ENCODE data around the gene RASGRF1.

The RASGRF1 gene

DNA sequence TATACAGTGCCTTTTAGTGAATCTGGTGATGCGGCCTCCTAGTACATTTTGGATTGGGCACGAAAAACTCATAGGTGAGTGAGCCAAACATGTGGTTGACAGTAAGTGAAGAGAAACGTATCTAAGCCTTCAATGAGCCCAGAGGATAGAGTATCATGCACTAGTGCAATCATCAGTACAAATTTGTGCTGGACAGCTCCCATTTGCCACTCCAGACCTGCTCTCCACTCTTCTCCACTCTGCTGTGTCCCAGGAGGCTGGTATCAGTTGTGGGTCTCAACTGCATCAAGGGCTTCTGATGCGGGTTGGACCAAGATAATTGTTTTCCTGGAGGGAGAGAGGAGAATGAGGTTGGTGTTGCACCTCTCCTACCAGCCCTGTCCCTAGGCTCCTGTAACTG, 9.1 kb upstream of the RASGRF1 start:
- DNase-seq: no peak

DNA sequence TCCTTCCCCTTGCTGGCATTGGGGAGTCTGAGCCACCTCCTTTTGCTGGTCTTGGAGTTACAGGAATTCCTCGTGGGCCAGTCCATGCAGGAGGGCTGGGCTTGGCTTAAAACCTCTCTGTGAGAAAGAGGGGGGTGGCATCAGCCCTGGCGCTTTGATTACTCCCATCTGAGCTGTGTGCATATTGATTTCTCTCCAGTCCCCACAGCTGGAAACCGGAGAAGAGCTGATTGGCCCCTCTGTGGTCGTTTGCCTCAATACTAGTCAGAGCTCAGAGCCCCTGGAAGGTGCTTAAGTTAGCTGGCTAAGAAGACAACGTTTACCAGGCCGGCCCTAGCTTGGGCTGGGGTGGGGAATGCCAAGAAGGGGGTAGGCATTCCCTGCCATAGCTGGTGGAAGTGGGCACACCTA, 4.0 kb upstream of the RASGRF1 start:
- DNase-seq: no peak

DNA sequence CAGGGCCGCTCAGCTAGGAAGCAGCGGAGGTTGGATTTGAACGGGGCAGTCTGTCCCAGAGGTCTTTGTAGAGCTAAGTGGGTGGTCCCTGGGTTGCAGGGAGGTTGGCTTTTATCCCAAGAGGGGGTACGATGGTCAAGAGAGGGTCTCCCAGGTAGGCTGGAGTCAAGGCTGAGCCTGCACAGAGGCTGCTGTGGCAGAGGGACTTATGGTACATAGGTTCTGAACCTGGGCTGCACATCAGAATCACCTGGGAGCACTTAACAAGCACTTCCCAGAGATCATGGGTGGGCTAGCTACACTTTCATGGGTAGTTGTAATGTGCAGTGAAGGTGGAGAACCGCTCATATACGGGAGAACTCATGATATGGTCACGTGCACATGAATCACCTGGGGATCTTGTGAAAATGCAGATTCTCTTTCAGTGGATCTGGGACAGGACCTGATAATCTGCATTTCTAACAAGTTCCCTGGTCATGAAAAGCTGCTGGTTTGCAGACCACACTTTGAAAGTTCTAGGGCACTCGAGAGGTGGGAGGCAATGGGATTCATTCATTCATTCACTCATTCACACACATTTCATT, 2.9 kb upstream of the RASGRF1 start:
- DNase-seq: no peak

DNA sequence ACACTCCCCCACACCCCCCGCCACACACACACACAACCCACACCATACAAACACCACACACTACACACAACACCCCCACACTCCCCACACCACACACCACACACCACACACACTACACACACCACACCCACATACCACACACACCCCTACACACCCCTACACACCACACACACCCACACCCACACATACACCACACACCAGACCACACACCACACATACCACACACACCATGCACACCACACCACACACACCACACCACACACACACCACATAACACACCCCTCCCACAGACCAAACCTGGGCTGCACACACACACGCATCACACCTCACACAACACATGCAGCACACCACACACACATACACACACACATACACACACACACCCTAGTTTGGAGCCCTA, 1.8 kb upstream of the RASGRF1 start:
- no peak for DNase-seq

DNA sequence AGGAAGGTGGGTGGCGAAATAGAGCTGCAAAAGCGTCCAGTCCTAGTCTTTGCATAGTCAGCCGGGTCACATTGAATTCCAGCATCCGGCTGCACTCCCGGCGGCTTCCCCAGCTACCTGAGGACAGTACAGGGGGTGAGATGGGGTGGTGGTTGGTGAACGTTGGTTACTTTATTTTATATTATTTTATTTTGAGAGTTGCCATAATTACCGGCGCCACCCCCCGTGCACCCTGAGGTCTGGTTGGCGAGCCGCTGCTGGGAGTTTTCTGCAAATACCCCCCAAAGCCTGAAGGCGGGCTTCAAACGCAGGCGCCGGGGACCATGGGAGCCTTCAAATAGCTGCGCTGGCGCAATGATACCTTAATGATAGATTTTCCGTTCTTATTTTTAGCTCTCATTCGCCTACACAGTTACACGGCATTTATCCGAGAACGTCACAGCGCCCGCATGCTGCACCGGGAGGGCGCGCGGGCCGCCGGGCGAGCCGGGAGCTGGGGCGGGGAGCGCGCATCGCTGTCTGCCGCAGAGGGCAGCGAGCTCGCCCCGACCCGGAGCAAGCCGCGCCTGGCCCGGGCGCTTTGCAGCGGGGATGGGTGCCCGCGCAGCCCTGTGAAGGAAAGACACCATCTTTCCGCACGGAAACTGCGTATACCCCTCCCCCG, 756 bp upstream of the RASGRF1 start:
- DNase-seq: peak; percentile 30

DNA sequence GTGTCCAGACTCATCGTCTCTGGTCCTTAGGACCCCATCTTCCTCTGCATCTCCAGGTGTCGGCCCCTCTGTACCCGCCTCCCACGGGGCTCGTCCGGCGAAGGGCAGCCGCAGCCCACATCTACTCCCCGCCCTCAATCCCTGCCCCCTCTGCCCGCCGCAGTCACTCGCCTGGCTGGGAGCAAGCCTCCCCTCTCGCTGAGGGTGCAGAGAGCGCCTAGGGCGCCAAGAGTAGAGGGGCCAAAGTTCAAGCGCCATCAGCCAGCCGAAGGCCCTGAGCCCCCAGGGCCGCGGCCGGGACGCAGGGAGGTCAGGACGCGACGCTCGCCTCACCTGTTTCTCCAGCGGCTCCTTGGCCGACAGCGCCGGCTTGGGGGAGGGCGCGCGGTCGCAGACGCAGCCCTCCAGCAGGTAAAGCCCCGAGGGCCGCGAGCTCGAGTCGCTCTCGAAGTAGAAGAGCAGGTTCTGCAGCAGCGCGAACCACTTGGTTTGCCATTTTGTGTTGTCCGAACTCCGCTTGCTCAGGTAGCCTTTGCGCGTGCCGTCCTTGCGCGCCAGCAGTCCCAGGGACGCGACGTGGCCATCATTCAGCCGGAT, 592 bp downstream of the RASGRF1 start:
- DNase-seq: no peak

DNA sequence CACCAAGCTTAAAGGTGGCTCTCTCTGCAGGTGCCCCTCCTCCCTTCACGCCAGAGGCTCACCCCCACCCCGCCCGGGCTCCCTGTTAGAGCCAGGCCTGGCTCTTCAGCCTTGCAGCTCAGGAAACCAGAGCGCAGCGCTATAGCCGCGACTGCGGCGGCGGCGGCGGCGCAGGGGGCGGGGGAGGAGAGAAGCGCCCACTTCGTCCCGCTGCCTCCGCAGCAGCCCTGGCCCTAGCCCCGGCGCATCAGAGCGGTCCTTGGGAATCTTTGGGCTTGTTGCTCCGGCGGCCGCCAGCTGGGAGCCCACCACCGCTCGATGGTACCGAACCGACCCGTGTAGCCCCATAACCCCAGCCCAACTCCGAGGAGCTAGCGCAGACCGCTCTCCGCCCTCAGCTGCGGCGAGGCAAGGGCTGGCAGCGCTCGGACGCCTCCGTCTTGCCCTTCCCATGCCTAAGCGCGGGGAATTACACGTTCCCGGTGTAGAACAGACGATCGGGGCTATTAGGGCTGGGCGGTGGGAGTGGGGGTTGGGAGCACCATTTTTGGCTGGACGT, 1.2 kb downstream of the RASGRF1 start:
- peak; percentile 14 for DNase-seq

DNA sequence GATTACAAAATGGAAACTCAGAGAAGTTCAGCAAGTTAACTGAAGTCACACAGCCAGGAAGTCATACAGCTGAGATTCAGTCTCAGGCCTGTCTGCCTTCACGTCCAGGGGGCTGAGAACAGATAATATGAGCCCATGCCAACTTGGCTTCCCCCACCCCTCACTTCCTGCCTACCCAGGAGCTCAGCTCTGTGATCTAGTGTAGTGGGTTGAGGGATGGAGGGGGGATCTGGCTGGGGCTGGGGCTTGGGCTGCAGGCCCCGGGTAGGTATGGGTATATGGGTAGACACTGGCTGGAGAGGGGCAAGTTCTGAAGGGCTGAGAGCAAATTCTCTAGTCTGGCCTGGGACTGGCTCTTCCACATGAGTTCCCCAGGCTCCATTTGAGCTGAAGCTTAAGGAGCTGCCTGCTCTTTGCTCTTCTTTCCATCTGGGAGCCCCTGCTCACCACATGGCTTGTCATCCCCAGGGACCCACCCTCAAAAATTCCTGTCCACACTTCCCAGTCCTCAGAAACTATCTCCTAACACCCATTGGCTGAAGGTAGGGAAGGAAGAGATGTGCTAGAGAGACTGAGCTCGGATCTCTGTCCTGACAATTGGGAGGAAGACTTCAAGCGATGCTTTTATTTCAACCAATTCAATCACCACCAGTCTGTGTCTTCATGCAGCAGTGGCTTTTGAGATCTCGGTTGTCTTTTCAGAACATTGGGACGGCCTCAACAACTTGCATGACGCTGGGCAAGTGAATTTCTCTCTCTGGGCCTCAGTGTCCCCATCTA, 2.0 kb downstream of the RASGRF1 start:
- peak; percentile 7 for DNase-seq

DNA sequence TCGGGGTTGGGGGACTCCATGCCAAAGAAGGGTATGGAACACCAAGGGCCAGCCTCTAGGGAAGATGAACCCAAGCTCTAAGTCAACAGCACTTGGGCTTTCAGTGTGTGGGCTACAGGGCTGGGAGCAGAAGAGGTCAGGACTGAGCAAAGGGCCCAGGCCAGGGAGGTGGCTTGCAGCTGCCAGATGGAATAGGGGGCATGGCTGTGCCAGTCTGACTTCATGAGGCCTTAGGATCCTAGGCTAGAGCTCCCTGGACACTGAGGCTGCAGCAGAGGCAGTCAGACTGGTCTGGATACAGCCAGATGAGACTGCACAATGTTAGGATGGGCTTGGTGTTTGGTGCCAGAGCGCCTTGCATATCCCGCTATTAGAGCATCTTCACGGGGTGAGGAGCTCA, 3.8 kb downstream of the RASGRF1 start:
- DNase-seq: peak; percentile 5

DNA sequence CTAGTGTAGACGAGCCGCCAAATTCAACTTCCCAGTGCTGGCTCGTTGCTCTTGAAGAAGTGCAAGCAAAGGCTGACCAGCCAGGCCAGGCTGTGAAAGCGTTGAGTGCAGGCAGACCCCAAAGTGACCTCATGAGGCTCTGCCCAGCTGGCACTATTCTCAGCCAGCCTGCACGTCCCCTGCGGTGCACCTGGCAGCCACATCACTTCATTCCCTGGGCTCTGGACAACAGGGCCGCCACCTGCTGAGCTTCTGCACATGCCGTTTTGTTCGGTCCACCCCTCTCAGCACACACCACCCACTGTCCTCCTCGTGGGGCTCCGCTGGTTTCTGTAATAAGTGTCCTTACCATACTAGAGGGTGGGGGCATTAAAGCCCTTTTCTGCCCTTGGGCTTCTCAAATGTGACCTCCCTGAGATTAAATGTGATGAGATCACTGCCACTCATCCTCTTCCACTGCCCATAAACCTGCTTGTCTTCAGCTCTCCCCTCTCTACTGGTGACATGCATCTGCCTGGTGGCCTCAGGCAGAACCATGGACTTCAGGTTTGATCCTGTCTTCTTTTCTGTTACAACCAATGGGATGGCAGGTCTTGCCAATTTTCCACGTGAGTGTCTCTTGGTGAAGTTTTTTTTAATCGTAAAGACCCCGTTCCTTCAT, 6.1 kb downstream of the RASGRF1 start:
- peak; percentile 25 for DNase-seq

DNA sequence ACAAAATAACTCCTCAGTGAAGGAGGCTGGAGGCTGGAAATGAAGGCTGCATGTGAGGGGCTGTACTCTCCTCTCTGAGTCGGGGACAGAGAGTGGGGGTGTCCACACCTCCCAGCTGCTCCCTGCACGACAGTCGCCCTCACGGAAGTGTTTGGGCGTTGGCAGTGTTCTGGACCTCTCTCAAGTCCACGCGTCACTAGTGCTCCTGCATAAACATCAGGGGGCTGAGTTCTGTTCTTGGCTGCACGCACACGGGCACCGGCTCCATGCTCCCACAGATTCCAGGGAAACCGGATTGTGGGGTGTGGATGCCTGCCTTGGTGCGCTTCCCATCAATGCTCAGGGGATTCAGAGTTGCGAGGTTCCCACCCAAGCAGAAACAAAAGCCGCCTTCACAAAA, 7.4 kb downstream of the RASGRF1 start:
- no peak for DNase-seq

DNA sequence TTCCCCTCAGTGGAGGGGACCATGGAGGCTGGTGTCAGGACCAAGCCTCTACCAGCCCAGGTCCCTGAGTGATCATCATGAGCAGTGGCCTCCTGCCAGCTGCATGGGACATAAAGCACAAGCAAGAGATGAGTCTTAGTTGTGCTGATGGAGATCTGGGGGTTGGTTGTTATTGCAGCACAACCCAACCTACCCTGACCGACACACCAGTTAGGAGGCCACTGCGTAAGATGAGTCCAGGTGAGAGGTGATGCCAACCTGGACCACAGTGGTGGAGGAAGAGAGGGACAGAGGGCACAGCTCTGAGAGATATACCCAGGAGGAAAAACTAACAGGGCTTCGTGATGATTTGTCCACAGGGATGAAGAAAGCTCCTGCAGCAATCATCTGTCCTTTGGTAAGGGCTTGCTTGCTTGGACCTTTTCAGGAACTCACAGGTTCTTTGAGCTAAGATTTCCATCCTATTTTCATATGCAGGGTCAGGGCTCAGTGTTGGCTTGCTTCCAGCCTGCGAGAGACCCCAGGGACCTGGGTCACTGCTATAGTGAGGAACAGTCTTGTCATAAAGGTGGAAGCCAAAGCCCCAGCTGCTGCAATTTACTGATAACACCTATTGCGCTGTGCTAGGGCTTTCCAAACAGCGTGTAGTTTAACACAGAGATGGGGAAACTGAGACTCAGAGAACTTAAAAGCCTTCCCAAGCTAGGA, 8.1 kb downstream of the RASGRF1 start:
- no peak for DNase-seq

DNA sequence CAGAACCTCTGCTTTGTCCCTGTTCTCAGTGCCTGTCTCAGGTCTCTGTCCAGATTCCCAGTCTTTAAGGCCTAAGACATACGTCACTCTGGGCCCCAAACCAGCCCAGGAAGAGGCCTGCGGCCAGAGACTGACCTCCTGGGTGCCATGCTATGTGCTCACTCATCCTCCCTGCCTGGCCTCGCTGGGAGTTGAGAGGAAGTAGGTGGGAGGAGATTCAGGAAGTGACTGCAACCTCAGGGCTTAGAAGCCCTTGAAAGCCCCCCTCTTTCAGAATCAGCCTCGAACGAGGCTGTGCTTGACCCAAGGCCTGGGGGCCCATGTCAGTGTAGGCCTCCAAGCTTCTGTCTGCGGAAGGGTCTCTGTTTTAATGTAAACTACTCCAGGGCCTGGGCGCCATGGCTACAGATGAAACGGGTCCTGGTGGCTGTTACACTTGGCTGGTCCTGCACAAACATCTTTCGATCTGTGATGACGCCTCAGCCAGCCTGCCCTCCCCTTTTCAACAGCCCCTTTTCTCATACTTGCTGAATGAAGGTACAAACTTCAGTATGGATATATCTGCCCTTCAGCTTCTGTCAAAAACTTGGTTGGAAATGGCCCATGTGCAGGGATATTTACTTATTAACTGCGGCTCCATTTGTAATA, 11.7 kb downstream of the RASGRF1 start:
- DNase-seq: no peak

DNA sequence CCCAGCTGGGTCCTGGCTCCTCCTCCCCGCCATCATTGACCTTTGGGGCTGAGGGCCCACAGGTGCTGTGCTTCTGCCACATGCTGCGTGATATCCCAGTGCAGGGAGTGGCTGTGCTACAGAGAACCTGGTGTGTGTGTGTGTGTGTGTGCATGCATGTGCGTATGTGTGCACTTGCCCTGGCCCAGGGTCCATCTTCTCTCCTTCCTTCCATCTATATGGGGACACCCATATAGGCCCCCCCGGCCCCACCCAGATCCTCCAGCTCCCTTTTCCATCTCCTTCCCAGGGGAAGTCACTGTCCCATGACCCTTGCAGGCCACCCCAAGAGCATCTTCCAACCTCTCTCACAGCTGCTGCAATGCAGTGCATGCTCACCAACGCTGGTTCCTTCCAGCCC, 12.6 kb downstream of the RASGRF1 start:
- no peak for DNase-seq

DNA sequence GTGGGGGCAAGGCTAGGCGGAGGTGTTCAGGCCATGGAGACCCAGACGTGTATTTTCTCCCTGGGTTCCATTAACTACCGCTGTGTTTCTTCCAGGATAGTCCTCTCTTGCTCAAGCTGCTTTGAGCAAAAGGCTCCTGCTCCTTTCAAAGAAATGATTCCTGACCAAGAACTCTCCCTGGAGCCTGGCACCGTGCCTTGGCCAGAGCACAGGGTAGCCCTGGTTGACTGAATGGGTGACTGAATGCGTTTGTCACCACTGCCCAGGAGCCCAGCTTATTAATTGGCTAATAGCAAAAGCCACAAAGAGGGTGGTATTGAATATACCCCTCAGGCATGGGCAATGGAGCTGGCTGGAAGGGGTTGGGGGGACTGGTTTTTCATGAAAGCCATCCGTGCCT, 13.9 kb downstream of the RASGRF1 start:
- no peak for DNase-seq

DNA sequence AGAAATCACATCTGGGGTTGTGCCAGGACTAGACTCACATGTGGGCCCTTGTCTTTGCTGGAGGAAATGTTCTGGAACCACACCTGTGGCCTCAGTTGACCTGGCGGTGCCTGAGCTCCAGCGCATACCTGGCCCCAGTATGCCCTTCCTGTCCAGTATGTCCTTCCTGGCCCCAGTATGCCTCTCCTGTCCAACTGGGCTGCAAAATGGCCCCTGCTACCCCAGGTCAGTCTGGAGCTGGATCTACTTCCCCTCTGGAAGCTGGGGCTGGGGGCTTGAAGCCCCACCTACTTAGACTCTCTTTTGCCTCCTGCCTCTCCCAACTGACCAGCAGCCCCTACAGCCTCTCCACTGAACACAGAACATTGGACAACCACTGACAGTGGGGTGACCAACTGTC, 15.3 kb downstream of the RASGRF1 start:
- no peak for DNase-seq

DNA sequence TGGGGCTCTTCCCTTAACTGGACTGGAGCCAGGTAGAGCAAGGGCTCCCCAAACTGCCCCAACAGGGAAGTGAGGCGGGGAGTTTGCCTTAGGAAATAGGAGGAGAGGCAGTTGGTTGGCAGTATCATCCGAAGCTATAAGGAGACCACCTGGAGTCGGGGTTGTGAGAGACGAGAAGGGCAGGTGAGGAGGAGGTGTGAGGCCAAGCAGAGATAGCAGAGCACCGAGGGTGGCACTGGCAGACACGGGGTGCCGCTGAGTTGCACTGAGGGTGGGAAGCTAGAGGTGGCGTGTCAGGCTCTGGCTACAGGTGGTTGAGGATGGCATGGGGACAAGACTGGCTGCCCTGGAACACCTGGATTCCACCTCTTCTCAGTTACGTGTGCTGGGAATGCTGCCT, 17.2 kb downstream of the RASGRF1 start:
- DNase-seq: no peak

DNA sequence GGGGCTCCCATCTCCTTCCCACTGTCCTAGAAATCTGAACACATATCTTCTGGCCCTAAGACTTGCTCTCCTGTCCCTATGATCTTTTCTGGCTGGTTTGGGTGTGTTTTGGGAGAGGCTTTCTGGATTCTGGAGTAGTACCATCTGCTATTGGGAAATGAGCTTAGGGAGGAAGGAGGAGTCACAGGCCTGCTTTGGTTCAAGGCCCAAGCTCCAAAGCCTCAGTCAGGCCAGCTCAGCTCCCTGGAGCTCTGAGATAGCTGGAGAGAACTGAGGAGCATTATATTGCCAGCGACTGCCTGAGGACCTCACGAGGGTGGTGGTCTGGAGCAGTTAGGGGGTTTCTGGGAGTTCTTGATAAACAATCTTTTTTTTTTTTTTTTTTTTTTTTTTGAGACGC, 18.7 kb downstream of the RASGRF1 start:
- DNase-seq: peak; percentile 44

DNA sequence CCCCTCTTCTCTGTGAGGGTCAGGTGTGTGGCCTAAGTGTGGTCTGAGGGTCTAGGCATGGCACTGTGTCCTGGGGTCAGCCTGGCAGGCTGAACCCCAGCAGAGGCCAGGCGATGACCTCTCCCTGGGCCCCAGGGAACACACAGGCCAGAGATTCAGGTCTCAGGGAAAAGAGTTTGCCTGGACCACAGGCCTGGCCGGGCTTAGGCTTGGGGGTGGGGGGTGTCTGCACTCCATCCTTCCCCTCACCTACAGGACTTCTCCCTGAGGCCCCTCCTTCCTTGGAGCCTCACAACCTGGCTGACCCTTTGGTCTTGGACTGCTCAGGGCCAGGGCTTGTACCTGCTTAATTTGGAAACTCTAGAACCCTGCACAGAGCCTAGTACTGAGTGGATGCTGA, 21.8 kb downstream of the RASGRF1 start:
- no peak for DNase-seq

DNA sequence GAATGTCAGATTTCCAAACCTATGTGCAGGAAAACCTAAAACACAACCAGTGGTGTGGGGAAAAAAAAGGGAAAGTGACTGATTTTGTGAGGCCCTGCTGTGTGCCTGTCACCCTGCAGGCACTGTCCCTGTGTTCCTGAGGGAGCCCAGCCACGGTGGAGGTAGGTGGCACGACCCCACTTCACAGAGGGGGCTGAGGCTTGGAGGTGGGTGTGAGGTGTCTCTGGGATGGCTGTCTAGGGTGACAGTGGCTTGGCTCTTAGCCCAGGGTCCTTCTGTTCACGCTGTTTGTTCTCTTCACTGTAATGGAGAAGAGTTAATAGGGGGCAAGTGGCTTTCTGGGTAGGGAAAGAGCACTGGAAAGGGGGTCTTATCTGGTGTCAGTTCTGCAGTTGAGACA, 22.6 kb downstream of the RASGRF1 start:
- no peak for DNase-seq

DNA sequence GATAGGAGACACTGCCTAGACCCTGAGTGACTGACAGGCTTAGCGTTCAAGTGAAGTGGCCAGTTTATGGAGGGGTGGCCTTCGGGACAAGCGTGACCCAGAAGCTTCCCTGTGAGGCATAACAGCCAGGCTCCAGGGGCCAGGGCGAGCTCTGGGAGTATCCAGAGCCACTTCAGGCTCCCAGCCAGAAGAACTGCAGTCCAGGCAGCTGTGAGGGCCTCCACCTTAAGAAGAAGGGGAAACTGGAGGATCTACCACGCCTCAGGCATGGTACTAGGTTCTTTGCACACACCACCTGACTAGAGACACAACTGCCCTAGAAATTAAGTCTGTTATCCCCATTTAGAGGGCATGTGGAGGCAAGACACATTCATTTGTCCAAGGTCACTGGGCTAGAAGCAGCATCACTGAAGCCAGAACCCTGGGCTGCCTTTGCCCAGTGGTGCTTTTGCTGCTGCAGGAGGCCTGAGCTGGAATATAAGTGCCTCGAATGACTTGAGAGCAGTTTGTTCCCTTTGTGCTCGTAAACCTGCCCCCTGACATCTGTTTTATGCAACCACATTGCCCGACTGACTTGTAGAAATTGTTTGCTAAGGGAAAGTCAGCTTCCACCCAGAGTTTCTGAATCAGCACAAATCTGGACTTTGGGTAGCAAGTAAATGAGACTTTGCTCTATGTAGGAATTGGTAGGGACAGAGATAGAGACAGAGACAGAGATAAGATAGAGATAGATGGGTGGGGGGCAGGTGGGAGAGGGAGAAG, 23.3 kb downstream of the RASGRF1 start:
- DNase-seq: no peak
